Left lobe of liver (tissue), 2 donors: ENCODE measurements around the gene EPB41L2. TPM values are rescaled to one million over a fixed set of nuclear protein-coding genes. Genes with fewer than 3 reads are reported as not detected.

Experiments
- ATAC-seq: fragments of 200-7000 bp; cut with Tn5 transposase; one replicate; pipeline ENCODE4 v1.9.1; 2020; ENCODE audit warnings: mild to moderate bottlenecking, moderate library complexity
- DNase-seq: peaks from one replicate; pipeline ENCODE4 v3.0.0-alpha.2; 2020; ENCODE audit warnings: low spot score
- total RNA-seq: library from RNA; stranded (reverse); gene quantifications from one replicate; pipeline ENCODE4 v1.2.1, GENCODE V29; 2021
- donor health status: DM: no; HTN: no; CAD: no; lungs with moderate emphysema.
- donor health status: DM: no; HTN: yes; CAD: no.

The EPB41L2 gene
- total RNA-seq, 1 donor from 2014 or later, result 18.7 TPM

GRCh38 chr6:130848945-130849344 is 214.1 kb downstream of the EPB41L2 start:
- DNase-seq (no peak), ATAC-seq (peak; percentile 53)

GRCh38 chr6:130847001-130847910 is 215.8 kb downstream of the EPB41L2 start:
- ATAC-seq (no peak), DNase-seq (no peak)

- DNase-seq (no peak), ATAC-seq (no peak)
Observed at GRCh38 chr6:130846501-130846900, 216.5 kb downstream of the EPB41L2 start.

- ATAC-seq, result peak; percentile 67
- no peak for DNase-seq
Observed at GRCh38 chr6:130843575-130844320, 219.3 kb downstream of the EPB41L2 start.

- ATAC-seq (peak; percentile 58), DNase-seq (no peak)
Observed at GRCh38 chr6:130841128-130841728, 221.8 kb downstream of the EPB41L2 start.

GRCh38 chr6:130840050-130840449 is 223.0 kb downstream of the EPB41L2 start:
- no peak for DNase-seq
- ATAC-seq, result no peak

- ATAC-seq (no peak), DNase-seq (no peak)
Observed at GRCh38 chr6:130839379-130839778, 223.7 kb downstream of the EPB41L2 start.

GRCh38 chr6:130838951-130839350 is 224.1 kb downstream of the EPB41L2 start:
- ATAC-seq (no peak), DNase-seq (no peak)

- no peak for DNase-seq
Observed at GRCh38 chr6:130838250-130838860, 224.7 kb downstream of the EPB41L2 start.

GRCh38 chr6:130837067-130837466 is 226.0 kb downstream of the EPB41L2 start:
- no peak for DNase-seq
- ATAC-seq, result no peak

More at GRCh38 chr6:130838250-130838860, 224.7 kb downstream of the EPB41L2 start:
- ATAC-seq, result no peak

- no peak for DNase-seq
- no peak for ATAC-seq
Observed at GRCh38 chr6:130836055-130836640, 226.9 kb downstream of the EPB41L2 start.

- ATAC-seq (peak; percentile 90), DNase-seq (peak; percentile 77)
Observed at GRCh38 chr6:130834482-130835251, 228.4 kb downstream of the EPB41L2 start.

- DNase-seq (no peak), ATAC-seq (no peak)
Observed at GRCh38 chr6:130833569-130833968, 229.5 kb downstream of the EPB41L2 start.

GRCh38 chr6:130831607-130832006 is 231.4 kb downstream of the EPB41L2 start:
- no peak for DNase-seq
- no peak for ATAC-seq

GRCh38 chr6:130829333-130829910 is 233.6 kb downstream of the EPB41L2 start:
- DNase-seq (no peak), ATAC-seq (peak; percentile 19)

GRCh38 chr6:130827247-130828149 is 235.5 kb downstream of the EPB41L2 start, which contains the start of gene SMLR1:
TSS of gene SMLR1 (plus strand) at chr6:130827406. CDS start at chr6:130827414, 8 bp downstream.
- ATAC-seq (peak; percentile 84), DNase-seq (peak; percentile 70)

- no peak for DNase-seq
- no peak for ATAC-seq
Observed at GRCh38 chr6:130826442-130827246, 236.4 kb downstream of the EPB41L2 start.
